GM12878 (cell line): ENCODE results near the gene MTA3. TPM values are rescaled to one million over a fixed set of nuclear protein-coding genes. Genes with fewer than 3 reads are reported as not detected.

Source experiments
- ATAC-seq: fragments of 200-7000 bp; cut with Tn5 transposase; 3 replicates; pipeline ENCODE4 v1.9.1; 2020; ENCODE audit warnings: mild to moderate bottlenecking, moderate library complexity
- BruUV-seq: library from RNA; stranded (reverse); fragments of 400-500 nt; replicated peaks from 2 replicates; lab custom pipeline; 2021; lab: Mats Ljungman, UMichigan
- CTCF ChIA-PET: fragments of 300-600 bp; sonication (Branson Sonifier 250); formaldehyde crosslinking; extraction: SDS; loops from one replicate; lab custom pipeline; 2021; ENCODE audit warnings: inconsistent platforms; lab: Yijun Ruan, JAX
- POLR2A ChIA-PET: fragments of 350-600 bp; formaldehyde crosslinking; extraction: SDS; loops from one replicate; lab custom pipeline; 2021; ENCODE audit warnings: inconsistent platforms; lab: Charles Lee
- RAD21 ChIA-PET: fragments of 300-600 bp; sonication (Branson Sonifier 250); formaldehyde crosslinking; loops from one replicate; lab custom pipeline; 2023; ENCODE audit warnings: antibody characterized with exemption; ENCODE audit not compliant: unreplicated experiment; lab: Charles Lee
- SMC1A ChIA-PET: fragments of 300-600 bp; sonication (Branson Sonifier 250); formaldehyde crosslinking; loops from one replicate; lab custom pipeline; 2023; ENCODE audit not compliant: unreplicated experiment, uncharacterized antibody; lab: Charles Lee
- DNase-seq: peaks from one replicate; pipeline ENCODE4 v3.0.0-alpha.2; 2011; ENCODE audit warnings: low read depth, low spot score
- FAIRE-seq: peaks from 3 replicates; lab custom pipeline; 2011; peaks lifted over from hg19 to GRCh38; lab: Jason Lieb, UNC
- H2AFZ ChIP-seq: 2 replicates; pipeline ENCODE4 v1.6.0; 2011; ENCODE audit warnings: low read depth, low read length, control low read depth; ENCODE audit not compliant: control insufficient read depth
- H3K27ac ChIP-seq: 2 replicates; pipeline ENCODE4 v1.5.1; 2011; ENCODE audit warnings: control low read depth; ENCODE audit not compliant: control insufficient read depth, insufficient read depth
- H3K27me3 ChIP-seq, 2 experiments: replicated peaks in 1 of 2; 2 replicates each; pipeline versions ENCODE4 v1.6.0 to v1.6.1; 2011; ENCODE audit warnings: low read length in 1 of 2; ENCODE audit not compliant: control insufficient read depth in 2 of 2, insufficient read depth in 2 of 2
- H3K36me3 ChIP-seq, 2 experiments: 2 replicates each; pipeline ENCODE4 v1.5.1; 2011; ENCODE audit warnings: low read length in 1 of 2; ENCODE audit not compliant: control insufficient read depth in 2 of 2, insufficient read depth in 2 of 2
- H3K4me1 ChIP-seq: 2 replicates; pipeline ENCODE4 v1.6.1; 2011; ENCODE audit warnings: mild to moderate bottlenecking, low read length, moderate library complexity, mixed read lengths; ENCODE audit not compliant: control insufficient read depth, insufficient read depth
- H3K4me2 ChIP-seq: 2 replicates; pipeline ENCODE4 v1.6.0; 2011; ENCODE audit warnings: control low read depth; ENCODE audit not compliant: control insufficient read depth, insufficient read depth
- H3K4me3 ChIP-seq: fragments of 200-600 bp; sonication (generic); 2 replicates; pipeline ENCODE4 v1.5.1; 2016
- H3K79me2 ChIP-seq: 2 replicates; pipeline ENCODE4 v1.6.0; 2011; ENCODE audit warnings: low read length; ENCODE audit not compliant: control insufficient read depth, insufficient read depth
- H3K9ac ChIP-seq: 2 replicates; pipeline ENCODE4 v1.8.0; 2011; ENCODE audit warnings: low read length, control low read depth, mixed read lengths; ENCODE audit not compliant: control insufficient read depth, insufficient read depth
- H3K9me3 ChIP-seq: replicated peaks from 3 replicates; pipeline ENCODE4 v1.5.1; 2011; ENCODE audit warnings: mild to moderate bottlenecking, low read length; ENCODE audit not compliant: control insufficient read depth, insufficient read depth
- H4K20me1 ChIP-seq: 2 replicates; pipeline ENCODE4 v1.6.0; 2011; ENCODE audit not compliant: control insufficient read depth, insufficient read depth
- CBFB ChIP-seq: IDR thresholded peaks from 2 replicates; pipeline ENCODE4 v1.6.1; 2016; ENCODE audit warnings: antibody characterized with exemption, low read depth
- NFYA ChIP-seq: IDR thresholded peaks from 2 replicates; pipeline ENCODE4 v1.6.1; 2011; ENCODE audit warnings: low read depth, mild to moderate bottlenecking, low read length, improper control_type of control experiment, borderline replicate concordance
- SMARCA5 ChIP-seq: fragments of 450-650 bp; IDR thresholded peaks from 2 replicates; pipeline ENCODE4 v1.6.1; 2017; ENCODE audit warnings: mild to moderate bottlenecking
- WGBS: methylation state at CpG from one replicate; pipeline ENCODE4 v1.1.6; 2016; ENCODE audit warnings: low lambda C conversion rate; ENCODE audit not compliant: insufficient replicate concordance, insufficient coverage; ENCODE audit errors: missing lambda C conversion rate; 5-methylcytosine and 5-hydroxymethylcytosine counted together
- in situ Hi-C: fragments of 300-500 bp; cut with MboI; formaldehyde crosslinking; loops from 9 replicates; pipeline ENCODE4 v1.14.3; 2018; ENCODE audit warnings: mixed read lengths
- intact Hi-C: fragments of 100-400 bp; cut with micrococcal nuclease; formaldehyde crosslinking; loops from one replicate; pipeline ENCODE4 v1.14.2; 2022; ENCODE audit not compliant: unreplicated experiment
- polyA plus RNA-seq, 11 experiments: library from polyadenylated mRNA; depleted of rRNA in 4 of 11; unstranded in 6 of 11; stranded (reverse) in 5 of 11; fragments of >200 nt; fragmentation: Nextera tagmentation in 4 of 11; fragmentation: Illumina TruSeq in 1 of 11; extraction: Ambion mirVana in 4 of 11; extraction: Trizol in 1 of 11; gene quantifications; 1 replicate in 1 of 11; 2 replicates in 10 of 11; pipeline versions ENCODE4 v1.2.1 to v1.2.3, GENCODE V29; 2011 to 2016; ENCODE audit warnings: inconsistent platforms in 2 of 11, missing spikeins in 2 of 11, low read depth in 1 of 11
- total RNA-seq, 4 experiments: library from RNA; depleted of rRNA in 3 of 4; stranded (reverse); fragments of >200 nt in 3 of 4; fragmentation: Illumina TruSeq in 1 of 4; extraction: Trizol in 1 of 4; gene quantifications; 2 replicates each; pipeline versions ENCODE4 v1.2.1 to v1.2.3, GENCODE V29; 2013 to 2021
- TF ChIP-seq, protein P1 (sequence below): fragments of 450-650 bp; conservative IDR thresholded peaks from 2 replicates; pipeline ENCODE4 v1.6.1; 2017; ENCODE audit warnings: mild to moderate bottlenecking, moderate library complexity

The MTA3 gene
- total and polyA plus RNA-seq, 10 of the 15 experiments (the other 5 are each of a cell fraction or from before 2014, with no cell fraction given): 17.6 to 45.5 (median 26.5) TPM

GRCh38 chr2:42787424-42787787 lies 219.0 kb downstream of the MTA3 start:
- intact Hi-C loops: no loop called here
- RAD21 ChIA-PET: interaction anchor here (1.0 to 1.7 kb wide), 5 partner anchors 9 to 65 kb away, joined by 3 to 9 read pairs (median 4); no protein-coding TSS in a partner anchor
- CTCF ChIA-PET: interaction anchor here (0.8 to 1.4 kb wide), 3 partner anchors 9 to 35 kb away, joined by 3 to 4 read pairs (median 3); no protein-coding TSS in a partner anchor
- 69% methylated on average over 3 of the region's 3 CpGs for WGBS
- TF ChIP-seq SMARCA5 (0 out of 2 replicates have a peak, but pooled peaks have one; percentile 25), NFYA (no peak), CBFB (no peak)
- TF ChIP-seq, protein P1, sequence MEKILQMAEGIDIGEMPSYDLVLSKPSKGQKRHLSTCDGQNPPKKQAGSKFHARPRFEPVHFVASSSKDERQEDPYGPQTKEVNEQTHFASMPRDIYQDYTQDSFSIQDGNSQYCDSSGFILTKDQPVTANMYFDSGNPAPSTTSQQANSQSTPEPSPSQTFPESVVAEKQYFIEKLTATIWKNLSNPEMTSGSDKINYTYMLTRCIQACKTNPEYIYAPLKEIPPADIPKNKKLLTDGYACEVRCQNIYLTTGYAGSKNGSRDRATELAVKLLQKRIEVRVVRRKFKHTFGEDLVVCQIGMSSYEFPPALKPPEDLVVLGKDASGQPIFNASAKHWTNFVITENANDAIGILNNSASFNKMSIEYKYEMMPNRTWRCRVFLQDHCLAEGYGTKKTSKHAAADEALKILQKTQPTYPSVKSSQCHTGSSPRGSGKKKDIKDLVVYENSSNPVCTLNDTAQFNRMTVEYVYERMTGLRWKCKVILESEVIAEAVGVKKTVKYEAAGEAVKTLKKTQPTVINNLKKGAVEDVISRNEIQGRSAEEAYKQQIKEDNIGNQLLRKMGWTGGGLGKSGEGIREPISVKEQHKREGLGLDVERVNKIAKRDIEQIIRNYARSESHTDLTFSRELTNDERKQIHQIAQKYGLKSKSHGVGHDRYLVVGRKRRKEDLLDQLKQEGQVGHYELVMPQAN: 0 out of 2 replicates have a peak, but pooled peaks have one; percentile 22
- H3K9me3 ChIP-seq: no peaks in the 10 kb centered on the region
- no TSS peak for BruUV-seq
- no peak overlapping the region for H2AFZ ChIP-seq
- ATAC-seq (no peak), FAIRE-seq (no peak), DNase-seq (no peak)
- H3K79me2 ChIP-seq: peaks cover 17% of the 10 kb centered on the region
- peaks cover 17% of the 10 kb centered on the region for H3K4me1 ChIP-seq
- no peaks in the 10 kb centered on the region for H3K27me3 ChIP-seq
- H3K4me3 ChIP-seq: no peak overlapping the region
- SMC1A ChIA-PET: interaction anchor here (0.6 to 1.4 kb wide), 5 partner anchors 9 to 36 kb away, joined by 3 to 5 read pairs (median 4); no protein-coding TSS in a partner anchor
- no peak overlapping the region for H3K9ac ChIP-seq
- H3K4me2 ChIP-seq: no peak overlapping the region
- H3K27ac ChIP-seq: no peak overlapping the region
- H4K20me1 ChIP-seq: no peaks in the 10 kb centered on the region
- in situ Hi-C loops: no loop called here
- H3K36me3 ChIP-seq: no peaks in the 10 kb centered on the region; a peak in 1 of 4 replicates
- POLR2A ChIA-PET: interaction anchor here (1.0 to 2.2 kb wide), 3 partner anchors 10 to 33 kb away, joined by 3 to 11 read pairs (median 8); no protein-coding TSS in a partner anchor
